ENCODE measurements around the gene SLC6A6.

GRCh38 chr3:14509796-14510100, 107.3 kb downstream of the SLC6A6 start:
- TF ChIP-seq, protein P1, sequence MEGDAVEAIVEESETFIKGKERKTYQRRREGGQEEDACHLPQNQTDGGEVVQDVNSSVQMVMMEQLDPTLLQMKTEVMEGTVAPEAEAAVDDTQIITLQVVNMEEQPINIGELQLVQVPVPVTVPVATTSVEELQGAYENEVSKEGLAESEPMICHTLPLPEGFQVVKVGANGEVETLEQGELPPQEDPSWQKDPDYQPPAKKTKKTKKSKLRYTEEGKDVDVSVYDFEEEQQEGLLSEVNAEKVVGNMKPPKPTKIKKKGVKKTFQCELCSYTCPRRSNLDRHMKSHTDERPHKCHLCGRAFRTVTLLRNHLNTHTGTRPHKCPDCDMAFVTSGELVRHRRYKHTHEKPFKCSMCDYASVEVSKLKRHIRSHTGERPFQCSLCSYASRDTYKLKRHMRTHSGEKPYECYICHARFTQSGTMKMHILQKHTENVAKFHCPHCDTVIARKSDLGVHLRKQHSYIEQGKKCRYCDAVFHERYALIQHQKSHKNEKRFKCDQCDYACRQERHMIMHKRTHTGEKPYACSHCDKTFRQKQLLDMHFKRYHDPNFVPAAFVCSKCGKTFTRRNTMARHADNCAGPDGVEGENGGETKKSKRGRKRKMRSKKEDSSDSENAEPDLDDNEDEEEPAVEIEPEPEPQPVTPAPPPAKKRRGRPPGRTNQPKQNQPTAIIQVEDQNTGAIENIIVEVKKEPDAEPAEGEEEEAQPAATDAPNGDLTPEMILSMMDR (IDR thresholded peaks at IDR 0.05): no peak
- TF ChIP-seq POLR2A (IDR thresholded peaks at IDR 0.05): no peak
- no peak for TF ChIP-seq POLR2AphosphoS5 (IDR thresholded peaks at IDR 0.05)
- TF ChIP-seq EP300 (IDR thresholded peaks at IDR 0.05): no peak

Data from gastroesophageal sphincter (tissue), 3 donors.